Epithelial cell of esophagus (primary cell): ENCODE data around the gene NTN1.
"Not testable (repeated sequence)": the region's sequence is repeated elsewhere in the genome, so short reads cannot be mapped to it uniquely, and the experiment has no call there.

Source experiments
- DNase-seq: peaks from one replicate; pipeline ENCODE4 v3.0.0; 2010; ENCODE audit warnings: low read depth
- H3K4me3 ChIP-seq: 2 replicates; pipeline ENCODE4 v1.5.1; 2011; ENCODE audit warnings: mild to moderate bottlenecking, low read length, control low read depth
- CTCF ChIP-seq: IDR thresholded peaks from 2 replicates; pipeline ENCODE4 v1.5.1; 2011; ENCODE audit warnings: low read depth, mild to moderate bottlenecking, low read length, control low read depth, inconsistent platforms; ENCODE audit not compliant: insufficient read depth; ENCODE audit errors: missing control alignments

NTN1 gene

DNA sequence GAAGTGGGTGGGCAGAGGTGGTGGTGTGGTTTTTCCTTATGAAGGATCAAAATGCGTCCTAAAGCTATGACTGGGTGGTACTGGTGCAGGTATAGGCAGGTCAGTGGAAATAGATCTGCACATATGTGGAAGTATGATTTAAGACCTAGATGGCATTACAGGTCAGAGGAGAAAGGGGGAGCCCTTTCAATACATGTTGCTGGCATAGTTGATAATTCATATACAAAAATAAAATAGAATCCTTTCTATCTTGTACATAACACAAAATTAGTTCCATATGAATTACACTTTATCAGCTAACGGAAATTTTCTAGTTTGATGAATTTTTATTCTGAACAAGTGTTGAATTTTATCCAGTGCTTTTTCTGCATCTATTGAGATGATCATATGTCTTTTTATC lies 35.0 kb upstream of the NTN1 start:
- TF ChIP-seq CTCF: peak; percentile 6
- DNase-seq: no peak
- H3K4me3 ChIP-seq: no peak overlapping the region

DNA sequence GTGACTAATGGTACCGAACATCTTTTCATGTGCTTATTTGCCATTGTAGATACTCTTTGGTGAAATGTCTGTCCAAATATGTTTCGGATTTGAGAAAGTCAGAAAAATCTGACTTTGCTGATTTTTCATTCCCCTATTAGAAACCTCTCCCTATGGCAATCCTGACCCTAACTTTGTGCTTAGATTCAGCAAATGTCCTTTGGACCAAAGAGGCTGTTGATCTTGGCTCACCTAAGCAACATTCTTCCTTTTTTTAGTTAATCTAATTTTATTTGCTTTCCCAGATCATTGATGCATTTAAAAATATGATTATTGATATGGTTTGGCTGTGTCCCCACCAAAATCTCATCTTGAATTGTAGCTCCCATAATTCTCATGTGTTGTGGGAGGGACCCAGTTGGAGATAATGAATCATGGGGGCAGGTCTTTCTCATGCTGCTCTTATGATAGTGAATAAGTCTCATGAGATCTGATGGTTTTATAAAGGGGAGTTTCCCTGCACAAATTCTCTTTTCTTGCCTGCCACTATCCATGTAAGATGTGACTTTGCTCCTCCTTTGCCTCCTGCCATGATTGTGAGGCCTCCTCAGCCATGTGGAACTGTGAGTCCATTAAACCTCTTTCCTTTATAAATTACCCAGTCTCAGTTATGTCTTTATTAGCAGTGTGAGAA lies 32.9 kb upstream of the NTN1 start:
- DNase-seq: not testable (repeated sequence)

GRCh38 chr17:8991514-8992285 lies 29.6 kb upstream of the NTN1 start:
- H3K4me3 ChIP-seq: no peak overlapping the region
- peak; percentile 64 for DNase-seq
- peak; percentile 75 for TF ChIP-seq CTCF

More for the DNA sequence above, 32.9 kb upstream of the NTN1 start:
- not testable (repeated sequence) for H3K4me3 ChIP-seq

DNA sequence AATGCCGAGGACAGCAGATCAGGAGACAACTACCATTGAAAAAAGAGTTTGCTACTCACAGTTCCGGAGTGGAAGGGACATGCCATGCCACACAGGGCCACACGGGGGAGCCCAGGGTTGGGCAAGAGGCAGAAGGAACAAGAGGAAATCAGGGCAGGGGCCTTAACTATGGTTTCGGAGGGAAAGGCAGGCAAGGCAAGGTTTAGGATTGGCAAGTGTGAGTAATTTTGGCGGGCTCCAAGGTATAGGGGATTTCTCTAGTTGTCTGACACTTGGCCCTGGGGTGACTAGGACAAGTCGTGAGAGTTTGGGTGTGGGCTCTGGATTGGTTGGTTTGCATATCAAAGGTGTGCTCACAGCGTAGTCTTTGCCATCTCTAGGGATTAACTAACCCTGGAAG lies 27.0 kb upstream of the NTN1 start:
- peak; percentile 45 for DNase-seq
- TF ChIP-seq CTCF: peak; percentile 79

DNA sequence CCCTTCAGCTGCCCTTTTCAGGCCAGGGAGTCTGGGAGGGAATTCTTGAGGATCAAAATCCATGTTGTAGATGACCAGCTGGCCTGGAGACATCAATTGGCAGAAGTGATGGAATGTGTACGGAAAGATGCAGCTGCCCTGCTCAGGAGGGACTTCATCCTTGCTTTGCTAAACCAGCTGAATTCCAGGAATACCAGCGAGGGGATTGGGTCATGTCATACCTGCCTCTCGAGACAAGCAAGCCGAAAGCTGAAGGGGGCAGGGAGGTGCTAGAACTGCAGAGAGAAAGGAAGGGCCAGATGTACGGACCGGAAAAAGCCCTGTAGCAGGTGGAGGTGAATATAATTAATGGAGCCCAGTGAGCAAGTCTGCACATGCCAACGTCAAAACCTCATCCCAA lies 25.6 kb upstream of the NTN1 start:
- no peak for TF ChIP-seq CTCF
- no peak overlapping the region for H3K4me3 ChIP-seq
- DNase-seq: no peak

More for the DNA sequence above, 27.0 kb upstream of the NTN1 start:
- no peak overlapping the region for H3K4me3 ChIP-seq

DNA sequence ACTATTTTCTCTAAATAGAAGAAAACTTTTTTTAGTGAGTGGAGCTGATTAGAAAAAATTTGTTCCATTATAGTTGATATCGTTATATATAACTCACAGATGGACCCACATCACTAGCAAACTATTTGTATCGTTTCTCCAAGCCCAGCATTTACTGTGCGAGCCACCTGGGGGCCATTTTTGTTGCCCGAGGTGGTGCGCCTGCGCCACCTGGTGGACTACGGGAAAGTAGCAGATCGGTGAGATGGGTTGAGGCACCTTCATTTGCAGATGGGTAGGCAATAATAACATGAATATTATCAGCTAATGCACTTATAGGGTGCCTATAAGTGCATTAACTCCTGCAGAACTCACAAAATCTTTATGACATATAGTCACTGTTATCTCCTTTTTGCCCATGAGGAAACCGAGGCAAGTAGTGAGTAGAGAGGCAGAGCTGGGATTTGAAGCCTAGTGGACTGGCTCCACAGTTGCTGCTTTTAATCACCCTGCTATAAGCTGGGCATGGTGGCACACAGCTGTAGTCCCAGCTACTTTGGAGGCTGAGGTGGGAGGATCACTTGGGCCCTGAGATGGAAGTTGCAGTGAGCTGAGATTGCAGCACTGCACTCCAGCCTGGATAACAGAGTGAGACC lies 23.2 kb upstream of the NTN1 start:
- TF ChIP-seq CTCF: peak; percentile 86
- peak; percentile 61 for DNase-seq
- no peak overlapping the region for H3K4me3 ChIP-seq

- H3K4me3 ChIP-seq: no peak overlapping the region
- no peak for DNase-seq
- no peak for TF ChIP-seq CTCF
Observed at GRCh38 chr17:9001559-9001958, 19.8 kb upstream of the NTN1 start.
